ENCODE measurements around the gene WDR72. TPM values are rescaled to one million over a fixed set of nuclear protein-coding genes. Genes with fewer than 3 reads are reported as not detected.

Gene WDR72
- total RNA-seq, 2 experiments from 2014 or later = not detected

DNA sequence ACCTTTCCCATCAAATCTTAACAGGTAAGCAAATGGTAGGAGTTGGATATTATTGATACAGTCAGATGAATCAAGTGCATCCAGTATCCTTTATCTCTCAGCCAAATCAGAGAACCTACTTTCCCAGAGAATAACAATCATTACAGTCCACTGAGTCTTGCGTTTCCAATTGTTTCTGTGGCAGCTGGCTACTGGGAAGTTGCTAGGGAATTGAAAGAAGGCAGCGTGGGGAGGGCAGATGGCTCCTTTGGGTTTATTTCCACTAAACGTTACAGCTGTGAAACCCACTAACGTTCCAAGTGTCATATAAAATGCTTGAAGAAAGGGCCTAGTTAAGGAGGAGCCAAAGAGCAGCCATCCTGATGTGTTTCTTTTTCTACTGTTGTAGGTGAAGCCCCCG, 78.4 kb downstream of the WDR72 start:
- intact Hi-C loops (cut with micrococcal nuclease; ENCODE audit: unreplicated experiment) = no loop called here
- ChIA-PET POLR2A (no interaction called here), CTCF (ENCODE audit: unreplicated experiment) (no interaction called here)
- H3K4me2 ChIP-seq (ENCODE audit: low read length) = no peak overlapping the region
- no peaks in the 10 kb centered on the region for H3K79me2 ChIP-seq (ENCODE audit: insufficient read depth, low read depth, low read length)
- H2AFZ ChIP-seq (ENCODE audit: low read length) = no peak overlapping the region
- no peaks in the 10 kb centered on the region for H3K4me1 ChIP-seq (ENCODE audit: insufficient read depth, low read length, poor library complexity, severe bottlenecking)
- no peaks in the 10 kb centered on the region for H3K9me3 ChIP-seq (ENCODE audit: low read length)
- BruUV-seq (replicated peaks) = no TSS peak
- no peak overlapping the region for H3K4me3 ChIP-seq (ENCODE audit: low read depth, low read length, poor library complexity, severe bottlenecking)
- H3K36me3 ChIP-seq (ENCODE audit: insufficient read depth, low read length) = no peaks in the 10 kb centered on the region
- no peaks in the 10 kb centered on the region for H4K20me1 ChIP-seq (ENCODE audit: insufficient read depth, low read length)
- TF ChIP-seq CTCF (conservative IDR thresholded peaks at IDR 0.05; ENCODE audit: low read length) = no peak
- no peak for TF ChIP-seq EZH2phosphoT487 (IDR thresholded peaks at IDR 0.05; ENCODE audit: borderline replicate concordance, low read depth, low read length)
- no peaks in the 10 kb centered on the region for H3K9me2 ChIP-seq (ENCODE audit: insufficient read depth, low read length)
- no peak for DNase-seq (ENCODE audit: low spot score)
- no peak overlapping the region for H3K27ac ChIP-seq (ENCODE audit: low read depth, low read length, poor library complexity, severe bottlenecking)

GRCh38 chr15:53675832-53676231, 83.6 kb downstream of the WDR72 start:
- Histone ChIP-seq H2AFZ (ENCODE audit: low read length) (no peak overlapping the region), H3K4me2 (ENCODE audit: low read length) (no peak overlapping the region), H3K79me2 (ENCODE audit: insufficient read depth, low read depth, low read length) (no peaks in the 10 kb centered on the region), H3K9me2 (ENCODE audit: insufficient read depth, low read length) (no peaks in the 10 kb centered on the region), H3K4me3 (ENCODE audit: low read depth, low read length, poor library complexity, severe bottlenecking) (no peak overlapping the region), H4K20me1 (ENCODE audit: insufficient read depth, low read length) (no peaks in the 10 kb centered on the region), H3K36me3 (ENCODE audit: insufficient read depth, low read length) (no peaks in the 10 kb centered on the region), H3K27ac (ENCODE audit: low read depth, low read length, poor library complexity, severe bottlenecking) (no peak overlapping the region), H3K9me3 (ENCODE audit: low read length) (no peaks in the 10 kb centered on the region), H3K4me1 (ENCODE audit: insufficient read depth, low read length, poor library complexity, severe bottlenecking) (no peaks in the 10 kb centered on the region)
- POLR2A ChIA-PET = interaction anchor here (0.7 kb wide), 1 partner anchor 9 kb away, joined by 3 read pairs; no protein-coding TSS in a partner anchor
- CTCF ChIA-PET (ENCODE audit: unreplicated experiment) = no interaction called here
- BruUV-seq (replicated peaks) = no TSS peak
- TF ChIP-seq CTCF (conservative IDR thresholded peaks at IDR 0.05; ENCODE audit: low read length) (no peak), EZH2phosphoT487 (IDR thresholded peaks at IDR 0.05; ENCODE audit: borderline replicate concordance, low read depth, low read length) (no peak)
- DNase-seq (ENCODE audit: low spot score) = no peak
- intact Hi-C loops (cut with micrococcal nuclease; ENCODE audit: unreplicated experiment) = no loop called here

DNA sequence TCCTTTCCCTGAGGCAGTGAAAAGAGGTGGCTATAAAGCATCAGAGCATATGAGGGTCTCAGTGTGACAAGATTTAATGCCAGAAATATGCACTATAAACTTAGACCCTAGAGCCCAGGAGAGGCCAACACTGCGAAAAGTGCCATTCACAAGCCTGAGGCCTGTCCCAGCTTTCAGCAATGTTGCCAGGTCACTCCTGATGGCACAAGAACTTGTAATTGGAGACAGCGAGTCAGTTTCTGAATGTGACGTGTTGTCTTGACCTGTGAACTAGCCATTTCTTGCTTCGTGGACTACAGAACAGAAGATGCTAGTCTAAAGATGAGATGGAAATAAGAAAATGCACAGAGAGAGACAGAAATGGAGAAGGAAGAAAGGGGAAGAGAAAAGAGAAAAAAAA, 87.9 kb downstream of the WDR72 start:
- intact Hi-C loops (cut with micrococcal nuclease; ENCODE audit: unreplicated experiment) = no loop called here
- Histone ChIP-seq H3K36me3 (ENCODE audit: insufficient read depth, low read length) (no peaks in the 10 kb centered on the region), H3K9me2 (ENCODE audit: insufficient read depth, low read length) (no peaks in the 10 kb centered on the region), H3K4me1 (ENCODE audit: insufficient read depth, low read length, poor library complexity, severe bottlenecking) (no peaks in the 10 kb centered on the region), H3K79me2 (ENCODE audit: insufficient read depth, low read depth, low read length) (no peaks in the 10 kb centered on the region), H3K9me3 (ENCODE audit: low read length) (no peaks in the 10 kb centered on the region), H2AFZ (ENCODE audit: low read length) (no peak overlapping the region), H3K4me3 (ENCODE audit: low read depth, low read length, poor library complexity, severe bottlenecking) (no peak overlapping the region), H3K27ac (ENCODE audit: low read depth, low read length, poor library complexity, severe bottlenecking) (no peak overlapping the region), H3K4me2 (ENCODE audit: low read length) (no peak overlapping the region), H4K20me1 (ENCODE audit: insufficient read depth, low read length) (no peaks in the 10 kb centered on the region)
- TF ChIP-seq EZH2phosphoT487 (IDR thresholded peaks at IDR 0.05; ENCODE audit: borderline replicate concordance, low read depth, low read length) (no peak), CTCF (conservative IDR thresholded peaks at IDR 0.05; ENCODE audit: low read length) (no peak)
- ChIA-PET POLR2A (no interaction called here), CTCF (ENCODE audit: unreplicated experiment) (no interaction called here)
- no TSS peak for BruUV-seq (replicated peaks)
- DNase-seq (ENCODE audit: low spot score) = no peak
